DMS153 (cell line): Measurements from ENCODE around the gene COL27A1.

ENCODE experiments used
- DNase-seq: peaks from one replicate; lab custom pipeline; 2025; lab: John Stamatoyannopoulos, UW

The COL27A1 gene

DNA sequence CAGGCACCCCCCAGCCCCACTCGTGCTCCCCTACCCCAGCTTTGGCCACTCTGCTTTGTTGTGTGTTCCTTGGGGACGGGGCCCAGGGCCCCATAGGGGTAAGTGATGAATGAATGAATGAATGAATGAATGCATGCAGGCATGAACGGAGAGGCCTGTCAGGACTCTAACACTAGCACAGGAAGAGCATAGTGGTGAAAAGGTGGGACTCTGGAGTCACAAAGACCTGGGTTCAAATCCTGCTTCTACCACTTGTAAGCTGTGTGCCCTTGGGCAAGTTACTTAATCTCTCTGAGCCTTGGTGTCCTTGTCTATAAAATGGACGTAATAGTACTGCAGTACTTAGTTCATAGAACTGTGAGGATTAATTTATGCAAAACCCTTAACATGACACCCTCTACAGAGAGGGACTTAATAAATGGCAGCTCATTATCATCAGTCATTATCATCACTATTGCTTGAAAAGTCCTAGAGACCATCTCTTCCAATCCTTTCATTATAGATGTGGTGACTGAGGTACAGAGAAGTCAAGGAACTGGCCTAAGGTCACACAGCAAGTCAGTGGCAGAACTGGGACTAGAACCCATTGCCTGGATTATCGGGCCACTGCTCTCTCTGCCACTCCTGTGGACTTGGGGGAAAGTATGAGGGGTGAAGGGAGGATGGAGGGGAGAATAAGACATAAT is 187.6 kb downstream of the COL27A1 start:
- no peak for DNase-seq

DNA sequence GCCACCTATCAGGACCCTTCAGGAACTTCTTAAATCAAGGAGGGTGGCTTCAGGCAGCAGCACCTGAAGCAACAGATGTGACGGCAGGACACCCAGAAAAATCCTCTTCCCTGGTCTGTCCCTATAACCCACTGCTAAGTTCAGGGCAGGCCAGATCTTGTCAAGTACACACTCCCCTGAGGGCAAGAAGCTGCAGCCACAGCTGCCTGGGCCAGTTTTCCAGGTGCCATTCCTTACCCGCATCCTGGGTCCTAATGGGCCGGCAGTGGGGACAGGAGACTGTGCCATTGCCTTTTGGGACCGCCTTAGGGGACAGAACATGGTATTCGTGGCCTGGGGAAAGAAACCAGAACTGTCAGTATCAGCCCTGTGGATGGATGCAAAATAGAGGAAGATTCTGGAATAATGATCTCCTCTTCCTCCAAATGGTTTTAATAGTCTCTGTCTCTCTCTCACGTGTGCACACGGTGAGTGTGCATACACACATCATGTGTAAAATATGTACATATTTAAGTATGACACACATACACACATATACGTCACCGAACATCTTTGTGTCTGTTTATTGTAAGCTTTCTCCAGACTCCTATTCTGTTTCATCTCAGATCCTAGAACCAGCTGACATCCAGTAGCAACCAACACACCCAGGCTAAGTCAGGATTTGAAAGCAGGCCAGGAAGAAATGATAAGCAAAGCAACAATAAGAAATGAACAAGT is 188.3 kb downstream of the COL27A1 start:
- no peak for DNase-seq

DNA sequence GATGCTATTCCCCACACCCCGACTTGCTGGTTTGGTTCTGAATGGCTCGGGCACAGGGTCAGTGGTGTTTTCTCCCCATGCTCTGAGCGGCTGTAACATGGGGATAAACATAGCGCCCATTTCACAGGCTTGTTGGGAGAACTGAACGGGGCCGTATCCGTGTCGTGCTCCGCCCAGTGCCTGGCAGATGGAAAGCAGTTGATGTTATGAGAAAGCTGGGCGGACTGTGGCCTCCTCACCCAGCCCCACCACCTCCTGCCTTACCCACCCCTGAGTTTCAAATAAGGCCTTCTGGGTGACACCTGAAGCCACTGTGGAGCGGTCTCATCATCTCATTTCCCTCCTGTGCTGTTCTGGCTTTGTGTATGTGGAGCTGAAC is 188.8 kb downstream of the COL27A1 start:
- no peak for DNase-seq

DNA sequence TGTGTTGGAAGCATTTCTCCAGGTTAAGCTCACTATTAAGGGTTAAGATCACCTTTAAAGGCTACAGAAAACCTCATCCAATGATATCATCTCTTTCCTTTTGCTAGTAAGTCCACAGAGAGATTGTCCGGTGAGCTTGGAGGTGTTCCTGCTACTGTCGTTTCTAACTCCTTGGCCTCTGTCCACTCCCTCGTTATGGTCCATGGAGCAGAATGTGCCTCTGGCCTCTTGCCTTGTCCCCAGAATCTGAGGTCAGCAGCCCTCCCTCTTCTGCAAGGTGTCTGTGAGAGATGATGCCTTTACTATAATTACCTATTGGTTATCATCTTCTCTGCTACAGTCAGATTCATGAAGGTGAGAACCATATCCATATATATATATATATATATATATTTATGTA is 189.4 kb downstream of the COL27A1 start:
- DNase-seq: no peak

DNA sequence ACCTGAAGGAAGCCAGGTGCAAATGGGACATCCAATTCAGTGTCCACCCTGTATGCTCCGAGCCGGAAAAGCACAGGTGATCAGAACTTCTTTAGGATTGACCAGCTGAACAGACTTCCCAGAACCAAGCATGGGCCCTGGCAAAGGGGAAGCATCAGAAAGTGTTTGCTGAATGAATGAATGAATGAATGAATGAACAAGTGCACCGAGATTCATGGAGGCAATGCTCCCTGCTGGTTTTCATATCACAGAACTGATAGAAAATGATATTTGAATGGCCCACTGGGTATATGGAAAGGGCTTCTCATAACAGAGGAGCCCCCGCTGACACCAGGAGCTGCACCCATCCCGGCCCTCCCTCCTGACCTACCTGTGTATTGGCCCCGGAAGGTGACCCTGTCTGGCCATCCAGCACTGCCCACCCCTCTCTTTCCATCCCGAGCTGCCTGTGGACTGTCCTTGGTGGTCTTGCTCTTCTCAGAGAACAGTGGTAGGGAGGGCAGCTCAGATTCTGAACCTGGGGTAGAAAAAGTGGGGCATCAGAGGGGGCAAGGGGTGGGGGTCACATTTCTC is 190.2 kb downstream of the COL27A1 start:
- DNase-seq: no peak

DNA sequence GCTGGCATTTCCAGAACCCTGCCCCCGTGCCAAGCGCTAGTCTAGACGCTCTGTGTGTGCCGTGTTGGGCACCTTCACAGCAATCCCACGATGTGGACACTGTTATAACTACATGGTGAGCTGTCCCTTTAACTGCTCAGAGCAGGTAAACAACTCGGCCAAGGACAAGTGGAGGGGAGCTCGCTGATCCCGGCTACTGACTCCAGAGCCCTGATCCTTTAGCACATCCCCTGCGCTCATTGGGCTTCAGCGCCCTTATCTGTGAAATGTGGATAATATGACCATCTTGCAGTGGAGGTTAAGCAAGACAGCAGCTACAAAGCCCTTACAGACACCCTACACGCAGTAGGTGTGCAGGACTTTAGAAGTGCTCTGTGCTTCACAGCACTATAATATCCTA is 190.8 kb downstream of the COL27A1 start:
- DNase-seq: no peak

DNA sequence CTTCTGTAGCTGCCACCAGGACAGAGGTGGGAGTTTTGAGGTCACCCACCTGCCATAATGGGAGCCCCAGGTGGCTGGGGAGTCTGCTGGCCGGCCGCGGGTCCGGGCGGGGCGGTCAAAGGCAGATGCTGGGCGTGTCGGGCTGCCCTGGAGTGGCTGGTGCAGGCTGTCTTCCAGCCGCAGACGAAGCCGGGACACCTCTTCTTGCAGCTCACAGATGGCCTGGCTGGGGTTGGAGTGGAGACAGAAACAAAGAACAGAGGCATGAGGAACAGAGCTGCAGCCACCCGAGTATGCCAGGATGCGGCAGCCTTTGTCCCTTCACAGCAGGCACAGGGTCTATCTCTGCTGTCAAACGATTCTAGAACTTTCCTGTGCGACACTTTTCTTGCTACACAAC is 192.3 kb downstream of the COL27A1 start:
- DNase-seq: no peak

DNA sequence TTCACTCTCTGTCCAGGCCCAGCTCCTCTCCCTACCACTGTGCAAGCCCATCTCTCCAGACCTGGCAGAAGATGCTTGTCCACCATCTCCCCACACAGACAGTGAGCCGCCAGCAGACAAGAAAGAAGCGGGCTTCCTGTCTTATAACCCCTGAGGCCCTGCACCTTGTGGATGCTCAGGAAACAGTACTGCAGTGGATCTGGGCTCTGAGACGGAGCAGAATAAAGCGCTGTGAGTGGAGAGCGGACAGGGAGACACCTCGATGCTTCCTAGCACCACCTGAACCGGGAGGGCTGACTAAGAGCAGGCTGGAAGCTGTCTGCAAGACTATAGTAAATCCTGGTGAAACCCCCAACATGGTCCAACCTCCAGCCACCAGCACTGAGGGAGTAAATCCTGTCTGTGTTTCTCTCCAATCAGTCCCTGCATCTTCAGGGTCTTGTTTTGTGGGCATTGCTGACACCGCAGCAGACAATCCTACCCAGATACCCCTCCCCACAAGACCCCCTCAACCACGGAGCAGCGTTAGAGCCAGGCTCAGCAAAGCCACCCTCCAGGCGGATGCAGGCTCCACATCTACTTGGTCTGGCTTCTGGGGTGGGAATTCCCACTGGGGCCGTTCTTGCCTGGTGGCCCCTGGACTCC is 193.0 kb downstream of the COL27A1 start:
- DNase-seq: no peak

DNA sequence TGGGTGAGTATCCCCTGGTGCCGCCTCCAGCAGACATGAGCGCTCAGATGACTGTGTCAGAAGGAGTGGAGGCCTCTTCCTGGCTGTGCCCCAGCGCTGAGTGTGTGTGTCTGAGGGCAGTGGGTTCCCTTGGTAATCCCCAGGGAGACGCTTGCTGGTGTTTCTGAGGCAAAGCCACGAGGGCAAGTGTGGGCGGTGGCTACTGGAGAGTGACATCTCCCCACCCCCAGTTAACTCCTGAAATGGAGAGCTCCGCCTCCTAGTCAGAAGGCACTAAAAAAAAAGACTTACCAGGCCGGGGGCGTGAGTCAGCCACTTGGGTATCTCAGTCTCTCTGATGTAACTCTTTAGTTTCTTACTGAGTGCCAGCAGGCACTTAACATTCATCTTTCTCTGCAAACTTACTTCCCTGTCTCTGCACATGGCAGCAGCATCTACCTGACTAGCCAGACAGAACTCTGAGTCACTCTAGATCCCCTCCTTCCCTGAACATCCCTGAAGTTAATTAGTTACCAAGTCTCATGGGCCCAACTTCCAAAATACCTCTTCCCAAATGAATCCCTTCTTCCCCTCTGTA is 193.7 kb downstream of the COL27A1 start:
- no peak for DNase-seq

DNA sequence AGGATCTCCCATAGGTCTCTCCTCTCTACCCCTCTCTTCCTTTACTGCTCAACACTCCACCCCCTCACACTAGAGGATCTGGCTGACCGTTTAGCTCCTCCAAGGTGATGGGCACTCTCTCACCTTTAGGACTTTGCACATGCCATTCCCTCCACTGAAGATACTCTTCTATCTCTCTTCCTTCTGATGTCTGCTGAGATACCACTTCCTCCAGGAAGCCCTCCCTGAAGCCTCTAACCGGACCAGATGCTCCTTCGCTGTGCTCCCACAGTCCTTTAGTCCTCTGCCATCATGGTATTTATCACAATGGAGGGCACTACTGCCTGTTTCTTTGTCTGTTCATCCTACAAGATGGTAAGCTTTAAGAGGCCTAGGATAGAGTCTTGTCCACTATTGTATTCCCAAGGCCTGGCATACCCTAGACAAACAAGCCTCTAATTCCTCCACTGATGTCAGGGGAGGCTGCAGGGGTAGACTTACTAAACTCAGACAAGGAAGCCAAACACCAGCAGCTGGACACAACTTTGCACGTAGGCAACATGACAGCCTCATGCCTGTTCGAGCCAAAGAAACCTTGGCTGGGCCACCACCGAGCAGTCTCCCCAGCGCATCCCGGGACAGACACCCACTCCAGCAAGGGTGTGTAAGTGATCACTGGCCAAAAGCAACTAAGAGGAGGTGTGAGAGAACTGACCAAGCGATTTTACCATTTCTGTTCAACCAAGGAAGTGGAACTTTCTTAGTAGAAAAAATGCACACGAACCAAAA is 194.6 kb downstream of the COL27A1 start:
- no peak for DNase-seq

DNA sequence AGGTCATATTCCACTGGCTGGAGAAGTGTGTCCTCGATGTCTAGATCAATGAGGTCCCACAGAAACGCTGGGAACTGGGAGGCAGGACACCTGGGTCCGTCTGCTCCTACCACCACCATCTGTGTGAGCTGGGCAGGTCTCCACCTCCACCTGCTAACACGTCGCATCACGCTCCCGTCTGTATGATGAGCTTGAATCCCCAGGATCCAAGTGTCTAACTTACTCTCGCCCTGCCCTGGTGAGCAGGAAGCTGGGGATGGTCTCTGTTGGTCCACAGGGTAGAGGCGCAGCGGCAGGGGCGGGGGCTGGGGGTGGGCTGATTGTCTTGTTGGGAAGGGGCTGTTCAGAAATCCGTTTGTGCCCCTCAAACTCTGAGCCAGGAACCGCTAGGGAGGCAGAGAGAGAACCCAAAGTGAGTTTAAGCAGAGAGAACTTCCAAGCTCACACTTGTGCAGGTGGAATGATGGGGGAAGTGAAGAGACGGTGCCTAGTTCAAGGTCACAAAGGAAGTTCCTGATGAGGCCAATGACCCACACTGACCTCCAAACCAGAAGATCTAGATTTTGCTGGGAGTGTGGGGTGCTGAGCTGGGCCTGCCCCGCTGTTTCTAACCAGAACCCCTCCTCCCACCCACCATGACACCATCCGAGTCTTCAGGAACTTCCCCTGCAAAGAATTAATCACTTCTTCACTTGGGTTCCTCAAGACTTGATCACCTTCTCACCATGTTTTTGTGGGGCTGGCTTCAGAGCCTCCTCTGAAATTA is 195.5 kb downstream of the COL27A1 start:
- no peak for DNase-seq

DNA sequence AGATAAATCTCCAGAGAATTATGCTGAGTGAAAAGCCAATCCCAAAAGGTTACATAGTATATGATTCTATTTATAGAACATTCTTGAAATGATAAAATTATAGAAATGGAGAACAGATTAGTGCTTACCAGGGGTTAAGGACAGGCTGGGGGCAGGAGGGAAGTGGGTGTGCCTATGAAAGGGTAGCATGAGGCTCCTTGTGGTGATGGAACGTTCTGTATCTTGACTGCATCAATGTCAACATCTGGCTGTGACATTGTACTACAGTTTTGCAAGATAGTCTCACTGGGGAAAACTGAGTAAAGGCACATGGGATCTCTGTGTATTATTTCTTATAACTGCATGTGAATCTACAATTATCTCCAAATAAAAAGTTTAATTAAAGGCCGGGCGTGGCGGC is 196.6 kb downstream of the COL27A1 start:
- no peak for DNase-seq

DNA sequence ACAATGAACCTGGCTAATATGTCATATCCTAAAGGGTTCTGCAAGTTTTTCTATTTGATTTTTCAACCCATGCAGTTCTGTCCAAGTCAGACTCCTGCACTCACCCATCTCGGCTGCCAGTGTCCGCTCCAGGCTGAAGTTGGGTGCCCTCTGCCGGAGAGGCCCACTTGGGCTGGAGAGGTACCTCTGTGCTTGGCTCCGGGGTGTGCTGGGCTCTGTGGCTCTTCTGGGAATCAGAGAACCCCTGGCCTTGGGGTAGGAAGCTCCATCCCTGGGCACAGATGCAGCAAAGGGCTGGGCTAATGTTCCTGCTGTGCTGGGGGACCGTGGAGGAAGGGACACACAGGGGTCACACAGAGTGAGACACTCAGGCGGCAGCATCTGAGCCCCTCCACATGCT is 200.5 kb downstream of the COL27A1 start:
- no peak for DNase-seq

DNA sequence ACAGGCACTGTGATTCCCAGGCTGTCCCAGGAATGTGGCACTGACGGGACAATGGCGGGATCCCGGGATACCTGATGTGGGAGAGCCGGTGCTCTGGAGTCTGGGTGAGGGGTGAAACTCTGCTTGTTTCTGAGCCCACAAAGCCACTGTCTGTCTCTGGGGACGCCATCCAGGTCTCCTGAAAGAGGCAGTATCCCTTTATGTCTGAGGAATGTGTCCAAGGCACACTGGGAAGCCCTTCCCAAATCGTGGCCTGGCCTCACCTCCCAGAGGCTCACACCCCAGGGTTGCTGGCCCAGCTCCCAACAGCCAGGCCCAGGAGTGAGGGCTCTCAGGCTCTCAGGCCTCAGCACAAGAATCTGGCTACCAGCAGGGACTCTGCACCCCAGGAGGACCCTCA is 201.5 kb downstream of the COL27A1 start:
- no peak for DNase-seq

DNA sequence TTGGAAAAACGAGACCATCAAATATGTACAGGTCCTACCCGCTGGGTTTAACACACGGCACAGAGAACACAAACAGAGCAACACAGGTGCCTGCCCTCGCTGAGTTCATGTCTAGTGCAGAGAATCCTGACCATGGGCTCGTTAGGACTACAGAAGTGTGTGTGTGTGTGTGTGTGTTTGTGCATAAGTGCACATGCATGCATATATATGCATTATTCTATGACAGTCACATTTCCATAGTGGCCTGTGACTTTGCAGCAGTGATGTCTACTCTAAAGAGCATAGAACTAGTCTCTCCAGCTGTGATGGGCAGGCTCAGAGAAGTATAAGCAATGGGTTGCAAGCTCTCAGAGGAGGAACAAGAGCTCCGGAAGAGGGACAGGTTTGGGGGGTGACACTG is 202.0 kb downstream of the COL27A1 start:
- no peak for DNase-seq

DNA sequence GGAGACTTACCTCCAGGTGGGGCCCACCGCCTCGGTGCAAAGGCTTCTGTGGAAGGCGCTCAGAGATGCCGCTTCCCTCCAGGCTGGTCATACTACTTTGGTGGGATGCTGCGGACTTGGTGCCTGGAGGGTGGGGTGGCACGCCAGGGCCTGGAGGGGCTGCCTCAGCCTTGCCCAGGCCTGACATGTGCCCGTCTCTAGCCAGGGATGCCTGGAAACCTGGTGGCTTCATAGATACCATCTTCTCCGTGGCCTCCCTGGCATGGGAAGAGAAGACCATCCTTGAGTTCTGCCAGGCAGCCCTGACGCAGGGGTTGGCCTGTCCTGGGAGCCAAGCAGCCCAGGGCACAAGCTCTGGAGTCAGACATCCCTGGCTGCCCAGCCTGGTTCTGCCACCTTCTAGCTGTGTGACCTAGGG is 202.6 kb downstream of the COL27A1 start:
- DNase-seq: no peak

DNA sequence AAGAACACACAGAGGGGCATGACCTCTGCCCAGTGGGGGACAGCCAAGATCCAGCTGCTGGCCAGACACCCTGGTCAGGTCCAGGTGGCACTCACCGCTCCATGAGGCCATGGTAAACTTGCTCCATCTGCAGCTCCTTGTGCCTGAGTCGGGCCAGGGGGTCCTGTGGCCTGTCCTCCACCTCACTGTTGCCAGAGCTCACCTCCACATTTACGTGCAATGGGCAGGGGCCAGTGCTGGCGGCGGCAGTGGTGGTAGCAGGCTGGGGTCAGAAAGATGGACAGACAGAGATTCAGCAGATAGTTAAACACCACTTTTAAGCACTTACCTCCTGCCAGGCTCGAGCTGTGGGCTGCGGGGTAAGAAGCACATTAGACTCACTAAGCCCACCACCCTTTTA is 204.5 kb downstream of the COL27A1 start:
- DNase-seq: no peak

DNA sequence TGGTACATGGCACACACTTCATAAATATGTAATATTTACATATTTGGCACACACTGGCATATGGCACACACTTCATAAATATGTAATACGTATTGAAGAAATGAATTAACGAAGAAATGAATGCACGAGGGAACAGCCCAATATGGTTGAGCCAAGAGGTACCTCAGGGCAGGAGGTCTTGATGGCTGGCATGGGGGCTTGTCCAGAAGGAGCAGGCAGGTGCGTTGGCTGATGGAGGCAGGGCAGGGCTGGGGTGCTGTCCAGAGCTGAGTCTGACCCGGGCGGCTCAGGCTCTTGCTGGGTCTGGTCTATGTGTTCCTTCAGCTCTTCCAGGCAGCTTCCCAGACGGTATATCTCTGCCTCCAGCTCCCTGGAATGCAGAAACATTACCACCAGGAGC is 206.2 kb downstream of the COL27A1 start:
- DNase-seq: no peak
